Adipocyte (in vitro differentiated cells): ENCODE results near the gene DLK1.

Experiments
- DNase-seq: peaks from one replicate; pipeline ENCODE4 v3.0.0-alpha.2; 2015; ENCODE audit warnings: low read depth
- H3K27me3 ChIP-seq: replicated peaks from 2 replicates; pipeline ENCODE4 v1.7.0; 2013; ENCODE audit warnings: mild to moderate bottlenecking, low read length, moderate library complexity; ENCODE audit not compliant: control insufficient read depth, insufficient read depth
- H3K36me3 ChIP-seq: 2 replicates; pipeline ENCODE4 v1.7.0; 2013; ENCODE audit warnings: low read length, mild to moderate bottlenecking, moderate library complexity; ENCODE audit not compliant: control insufficient read depth, insufficient read depth, severe bottlenecking
- H3K4me1 ChIP-seq: 2 replicates; pipeline ENCODE4 v1.7.0; 2013; ENCODE audit warnings: mild to moderate bottlenecking, low read length, moderate library complexity; ENCODE audit not compliant: control insufficient read depth, insufficient read depth
- H3K4me3 ChIP-seq: 2 replicates; pipeline ENCODE4 v1.7.0; 2013; ENCODE audit warnings: mild to moderate bottlenecking, low read length, moderate library complexity
- H3K9ac ChIP-seq: 2 replicates; pipeline ENCODE4 v1.7.0; 2013; ENCODE audit warnings: mild to moderate bottlenecking, low read length, moderate library complexity
- H3K9me3 ChIP-seq: 2 replicates; pipeline ENCODE4 v1.7.0; 2013; ENCODE audit warnings: mild to moderate bottlenecking, low read length, moderate library complexity; ENCODE audit not compliant: control insufficient read depth

DLK1 gene

GRCh38 chr14:100776681-100777365, 50.1 kb downstream of the DLK1 start:
- Histone ChIP-seq H3K4me1 (no peaks in the 10 kb centered on the region), H3K36me3 (no peaks in the 10 kb centered on the region), H3K27me3 (peaks cover 53% of the 10 kb centered on the region), H3K4me3 (no peak overlapping the region), H3K9me3 (no peaks in the 10 kb centered on the region), H3K9ac (no peak overlapping the region)
- DNase-seq = no peak

GRCh38 chr14:100777366-100777817, 50.7 kb downstream of the DLK1 start:
- no peaks in the 10 kb centered on the region for H3K4me1 ChIP-seq
- no peak overlapping the region for H3K9ac ChIP-seq
- no peak overlapping the region for H3K4me3 ChIP-seq
- DNase-seq = no peak
- peaks cover 53% of the 10 kb centered on the region for H3K27me3 ChIP-seq
- H3K9me3 ChIP-seq = no peaks in the 10 kb centered on the region
- no peaks in the 10 kb centered on the region for H3K36me3 ChIP-seq

GRCh38 chr14:100777818-100778525, 51.3 kb downstream of the DLK1 start:
- Histone ChIP-seq H3K9ac (no peak overlapping the region), H3K4me3 (no peak overlapping the region), H3K9me3 (no peaks in the 10 kb centered on the region), H3K4me1 (no peaks in the 10 kb centered on the region), H3K36me3 (no peaks in the 10 kb centered on the region), H3K27me3 (peaks cover 53% of the 10 kb centered on the region)
- no peak for DNase-seq

- H3K27me3 ChIP-seq = peaks cover 53% of the 10 kb centered on the region
- H3K36me3 ChIP-seq = no peaks in the 10 kb centered on the region
- no peak overlapping the region for H3K9ac ChIP-seq
- H3K4me1 ChIP-seq = no peaks in the 10 kb centered on the region
- DNase-seq = no peak
- H3K4me3 ChIP-seq = no peak overlapping the region
- H3K9me3 ChIP-seq = no peaks in the 10 kb centered on the region
Measured at GRCh38 chr14:100778526-100778882, 51.8 kb downstream of the DLK1 start.

GRCh38 chr14:100778951-100779690, 52.4 kb downstream of the DLK1 start:
- no peaks in the 10 kb centered on the region for H3K36me3 ChIP-seq
- peaks cover 49% of the 10 kb centered on the region for H3K27me3 ChIP-seq
- no peak overlapping the region for H3K4me3 ChIP-seq
- H3K4me1 ChIP-seq = no peaks in the 10 kb centered on the region
- no peaks in the 10 kb centered on the region for H3K9me3 ChIP-seq
- H3K9ac ChIP-seq = no peak overlapping the region
- DNase-seq = no peak

- Histone ChIP-seq H3K4me1 (no peaks in the 10 kb centered on the region), H3K36me3 (no peaks in the 10 kb centered on the region), H3K27me3 (peaks cover 48% of the 10 kb centered on the region), H3K9ac (no peak overlapping the region), H3K9me3 (no peaks in the 10 kb centered on the region), H3K4me3 (no peak overlapping the region)
- DNase-seq = no peak
Measured at GRCh38 chr14:100779691-100780080, 53.0 kb downstream of the DLK1 start.

GRCh38 chr14:100780246-100780645, 53.6 kb downstream of the DLK1 start:
- no peaks in the 10 kb centered on the region for H3K9me3 ChIP-seq

GRCh38 chr14:100780646-100781355, 54.1 kb downstream of the DLK1 start:
- H3K27me3 ChIP-seq = peaks cover 49% of the 10 kb centered on the region
- no peaks in the 10 kb centered on the region for H3K9me3 ChIP-seq
- H3K4me3 ChIP-seq = no peak overlapping the region
- no peak overlapping the region for H3K9ac ChIP-seq
- DNase-seq = no peak
- no peaks in the 10 kb centered on the region for H3K36me3 ChIP-seq
- no peaks in the 10 kb centered on the region for H3K4me1 ChIP-seq

More at GRCh38 chr14:100780246-100780645, 53.6 kb downstream of the DLK1 start:
- no peak for DNase-seq
- Histone ChIP-seq H3K36me3 (no peaks in the 10 kb centered on the region), H3K4me1 (no peaks in the 10 kb centered on the region), H3K27me3 (peaks cover 49% of the 10 kb centered on the region), H3K9ac (no peak overlapping the region), H3K4me3 (no peak overlapping the region)

- no peak for DNase-seq
Measured at GRCh38 chr14:100781952-100782351, 55.3 kb downstream of the DLK1 start.

GRCh38 chr14:100782516-100783320, 56.0 kb downstream of the DLK1 start:
- Histone ChIP-seq H3K4me3 (no peak overlapping the region), H3K27me3 (peaks cover 54% of the 10 kb centered on the region), H3K4me1 (no peaks in the 10 kb centered on the region), H3K9me3 (no peaks in the 10 kb centered on the region), H3K9ac (no peak overlapping the region), H3K36me3 (no peaks in the 10 kb centered on the region)
- DNase-seq = no peak

More at GRCh38 chr14:100781952-100782351, 55.3 kb downstream of the DLK1 start:
- Histone ChIP-seq H3K36me3 (no peaks in the 10 kb centered on the region), H3K9ac (no peak overlapping the region), H3K27me3 (peaks cover 57% of the 10 kb centered on the region), H3K4me3 (no peak overlapping the region), H3K9me3 (no peaks in the 10 kb centered on the region), H3K4me1 (no peaks in the 10 kb centered on the region)
